Measurements from ENCODE around the gene PPP1R12C. TPM values are rescaled to one million over a fixed set of nuclear protein-coding genes. Genes with fewer than 3 reads are reported as not detected.

Gene PPP1R12C
- total RNA-seq, 1 experiment from 2014 or later: 227 TPM

DNA sequence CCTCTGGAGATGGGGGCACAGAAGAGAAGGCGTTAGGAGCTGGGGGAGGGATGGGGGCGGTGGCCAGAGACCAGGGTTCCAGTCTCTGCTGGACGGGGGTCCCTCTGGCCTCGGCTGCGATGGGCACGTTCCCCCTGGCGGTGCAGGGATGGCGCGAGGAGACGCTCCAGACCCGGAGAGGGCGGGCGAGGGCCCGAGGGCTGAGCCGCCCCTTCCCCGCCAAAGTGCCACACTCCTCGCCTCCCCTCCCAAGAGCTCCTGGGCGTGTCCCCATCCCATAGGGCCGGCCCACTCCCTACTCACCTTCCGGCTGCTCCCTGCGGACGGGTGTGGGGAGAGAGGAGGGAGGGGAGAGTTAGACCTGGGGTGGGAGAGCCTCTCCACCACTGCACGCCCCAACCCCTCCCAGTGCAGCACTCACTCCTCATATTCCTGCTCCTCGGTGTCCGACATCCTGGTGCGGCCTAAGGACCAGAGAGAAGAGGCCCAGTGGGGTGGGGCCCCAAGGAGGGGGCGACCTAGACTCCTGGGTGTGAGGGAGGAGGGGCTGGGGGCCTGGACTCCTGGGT is 29.4 kb upstream of the PPP1R12C start:
- peak; percentile 56 for DNase-seq (ENCODE audit: low spot score)

DNA sequence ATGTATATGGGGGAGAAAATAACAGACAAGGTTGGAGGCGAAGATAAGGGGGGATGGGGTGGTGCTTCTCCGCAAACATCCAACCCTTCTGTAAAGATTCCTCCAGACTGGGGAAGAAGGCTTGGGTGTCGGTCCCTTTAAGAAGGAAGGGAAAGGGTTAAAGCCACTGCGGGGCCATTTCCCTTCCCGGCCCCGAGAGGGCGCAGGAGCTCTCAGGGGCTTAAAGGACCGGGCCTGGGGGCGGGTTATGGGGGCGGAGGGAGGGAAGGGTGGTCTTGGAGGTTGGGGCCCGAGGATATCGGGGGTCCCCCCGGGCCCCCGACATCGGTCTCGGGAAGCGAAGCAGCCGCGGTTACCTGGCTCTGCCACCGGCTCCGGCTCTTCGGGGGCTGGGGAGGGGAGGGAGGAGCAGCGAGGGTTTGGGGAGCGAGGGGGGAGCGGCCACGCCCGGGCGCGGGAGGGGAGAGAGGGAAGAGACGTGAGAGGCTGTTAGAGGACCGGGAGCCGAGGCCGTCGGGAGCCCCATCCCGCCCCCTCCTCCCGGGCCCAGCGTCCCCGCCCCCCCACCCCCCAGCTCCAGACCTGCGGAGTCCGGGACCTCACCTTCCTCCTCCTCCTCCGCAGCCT is 28.8 kb upstream of the PPP1R12C start:
- DNase-seq (ENCODE audit: low spot score): peak; percentile 72

- DNase-seq (ENCODE audit: low spot score): no peak
Observed at GRCh38 chr19:55145232-55145631, 27.8 kb upstream of the PPP1R12C start.

DNA sequence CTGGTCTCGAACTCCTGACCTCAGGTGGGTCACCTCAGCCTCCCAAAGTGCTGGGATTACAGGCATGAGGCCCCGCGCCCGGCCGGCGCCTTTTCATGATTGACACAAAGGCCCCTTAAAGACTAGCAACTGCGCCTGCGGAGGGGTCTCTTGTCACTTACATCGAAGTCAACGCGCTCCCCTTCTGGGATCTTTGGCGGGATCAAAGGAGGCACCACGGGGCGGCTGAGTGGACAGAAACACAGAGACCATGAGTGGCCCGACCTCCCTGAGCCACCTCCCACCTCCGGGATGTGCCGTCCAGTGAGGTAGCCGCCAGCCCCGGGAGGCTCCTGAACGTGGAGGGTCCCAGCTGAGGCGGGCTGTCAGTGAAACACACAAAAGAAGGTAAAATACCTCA is 24.3 kb upstream of the PPP1R12C start:
- DNase-seq (ENCODE audit: low spot score): no peak

- DNase-seq (ENCODE audit: low spot score): no peak
Observed at GRCh38 chr19:55137915-55138314, 20.5 kb upstream of the PPP1R12C start.

GRCh38 chr19:55136399-55137102 is 19.1 kb upstream of the PPP1R12C start:
- DNase-seq (ENCODE audit: low spot score): no peak

DNA sequence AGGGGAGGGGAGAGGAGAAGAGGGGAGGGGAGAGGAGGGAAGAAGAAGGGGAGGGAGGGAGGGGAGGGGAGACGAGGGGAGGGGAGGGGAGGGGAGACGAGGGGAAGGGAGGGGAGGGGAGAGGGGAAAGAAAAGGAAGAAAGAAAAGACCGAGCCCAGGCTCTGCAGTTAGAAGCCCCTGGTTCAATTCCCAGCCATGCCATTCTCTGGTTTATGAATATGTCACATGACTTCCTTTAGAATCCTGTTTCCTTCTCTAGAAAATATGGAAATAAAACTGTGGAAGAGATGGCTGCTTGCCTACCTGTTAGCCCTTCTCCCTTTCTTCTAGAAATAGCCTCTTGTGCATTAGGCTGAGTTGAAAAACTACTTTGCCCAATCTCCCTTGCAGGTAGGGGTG is 17.3 kb upstream of the PPP1R12C start:
- no peak for DNase-seq (ENCODE audit: low spot score)

DNA sequence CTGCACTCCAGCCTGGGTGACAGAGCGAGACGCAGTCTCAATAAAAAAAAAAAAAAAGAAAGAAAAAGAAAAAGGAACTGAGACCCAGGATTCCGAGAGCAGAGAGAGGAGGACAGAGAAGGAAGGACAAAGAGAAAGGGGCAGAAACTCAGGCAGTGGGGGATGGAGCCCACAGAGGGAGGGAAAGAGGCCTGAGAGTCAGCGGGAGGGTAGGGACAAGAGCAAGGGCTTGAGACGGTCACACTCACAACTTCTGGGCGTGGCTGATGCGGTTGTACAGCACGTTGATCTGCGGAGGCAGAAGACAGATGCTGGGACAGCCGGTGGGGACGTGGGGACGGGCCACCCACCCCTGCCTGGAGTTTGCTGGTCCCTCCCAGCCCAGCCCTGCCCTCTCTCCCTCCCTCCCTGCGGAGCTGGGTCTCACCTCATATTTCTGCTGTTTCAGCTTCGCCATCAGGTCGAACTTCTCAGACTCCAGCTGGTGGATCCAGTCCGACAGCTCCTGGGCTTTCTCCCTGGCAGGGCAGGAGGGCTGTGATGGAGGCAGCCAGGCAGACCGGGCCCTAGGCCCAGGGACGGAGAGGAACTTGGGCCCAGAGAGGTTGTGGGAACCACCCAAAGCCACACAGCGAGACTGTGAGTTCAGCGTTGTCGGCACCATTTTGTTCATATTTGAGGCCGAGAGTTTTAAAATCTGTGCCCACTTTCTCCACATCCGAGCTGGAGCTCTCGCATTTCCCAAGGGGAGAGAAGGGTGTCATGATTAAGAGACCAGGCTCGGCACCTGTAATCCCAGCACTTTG is 16.4 kb upstream of the PPP1R12C start:
- DNase-seq (ENCODE audit: low spot score): no peak

DNA sequence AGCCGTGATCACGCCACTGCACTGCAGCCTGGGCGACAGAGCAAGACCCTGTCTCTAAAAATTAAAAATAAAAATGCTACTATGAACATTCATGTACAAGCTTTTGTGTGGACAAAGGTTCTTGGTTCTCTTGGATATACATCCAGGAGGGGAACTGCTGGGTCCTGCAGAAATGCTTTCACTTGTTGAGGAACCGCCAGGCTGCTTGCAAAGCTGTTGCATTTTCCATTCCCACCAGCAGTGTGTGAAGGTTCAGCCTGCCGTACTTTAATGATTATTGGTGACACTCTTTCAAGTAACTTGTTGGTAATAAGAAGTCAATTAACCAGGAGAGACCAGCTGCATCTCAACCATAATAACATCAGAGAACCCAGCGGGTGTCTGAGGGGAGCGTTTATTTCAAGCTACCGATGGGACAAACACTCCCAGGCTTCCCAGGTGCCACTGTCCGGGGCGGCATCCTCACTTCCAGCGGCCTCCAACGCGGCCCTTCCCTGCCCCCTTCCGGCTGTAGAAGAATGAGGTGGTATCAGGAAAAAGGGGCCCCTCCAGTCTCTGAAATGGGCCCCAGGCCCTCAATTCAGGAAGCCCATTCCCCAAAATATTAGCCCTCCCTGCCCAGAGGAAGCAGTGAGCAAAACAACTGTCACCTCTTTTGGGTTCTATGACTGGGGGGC is 15.2 kb upstream of the PPP1R12C start:
- DNase-seq (ENCODE audit: low spot score): no peak

GRCh38 chr19:55131421-55131820 is 14.0 kb upstream of the PPP1R12C start:
- DNase-seq (ENCODE audit: low spot score): no peak

DNA sequence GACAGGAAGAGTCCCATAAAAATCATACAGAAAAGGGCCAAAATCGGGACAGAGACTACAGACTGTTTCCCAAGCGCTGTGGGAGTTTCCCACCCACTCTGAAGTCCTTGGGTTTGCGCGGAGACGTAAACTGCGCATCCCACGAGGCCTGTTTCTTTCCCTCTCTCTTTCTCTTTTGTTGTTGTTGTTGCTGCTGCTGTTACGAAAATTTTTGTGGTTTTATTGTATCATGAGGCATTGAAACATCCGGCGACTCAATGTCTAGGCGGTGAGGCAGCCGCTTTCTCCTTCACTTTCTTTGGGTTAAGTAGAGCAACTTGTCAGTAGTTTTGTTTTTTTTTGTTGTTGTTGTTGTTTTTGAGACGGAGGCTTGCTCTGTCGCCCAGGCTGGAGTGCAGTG is 1.6 kb upstream of the PPP1R12C start:
- no peak for DNase-seq (ENCODE audit: low spot score)

DNA sequence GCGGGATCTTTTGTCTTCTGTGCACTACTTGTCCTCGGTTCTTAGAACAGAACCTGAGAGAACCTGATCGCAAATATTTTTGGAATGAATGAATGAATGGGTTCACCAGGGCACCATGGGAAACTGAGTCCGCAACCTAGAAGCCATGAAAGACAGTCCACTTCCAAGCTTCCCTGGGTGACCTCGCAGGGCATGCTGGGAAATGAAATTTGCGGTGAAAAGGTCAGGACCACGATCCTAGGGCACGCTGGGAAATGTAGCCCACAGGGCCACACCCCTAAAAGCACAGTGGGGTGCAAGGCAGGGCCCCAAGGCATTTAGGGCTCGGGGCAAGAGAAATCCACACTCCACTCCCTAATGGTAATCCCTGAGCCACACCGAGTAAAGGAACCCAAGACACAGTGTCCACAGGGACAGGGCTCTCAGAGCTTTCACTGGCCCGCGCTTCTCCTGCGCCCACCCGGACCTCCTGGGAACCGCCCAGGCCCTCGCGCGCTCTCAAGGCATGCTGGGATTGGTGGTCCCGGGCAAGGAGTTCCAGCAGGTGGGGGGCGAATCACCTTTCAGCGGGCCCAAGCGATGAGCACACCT is 1.1 kb upstream of the PPP1R12C start:
- DNase-seq (ENCODE audit: low spot score): no peak

GRCh38 chr19:55117663-55118391 is 390 bp upstream of the PPP1R12C start:
- peak; percentile 100 for DNase-seq (ENCODE audit: low spot score)

GRCh38 chr19:55116232-55116858 is 1.1 kb downstream of the PPP1R12C start:
- DNase-seq (ENCODE audit: low spot score): peak; percentile 58

- DNase-seq (ENCODE audit: low spot score): no peak
Observed at GRCh38 chr19:55115446-55116065, 1.9 kb downstream of the PPP1R12C start.

GRCh38 chr19:55114566-55115145 is 2.8 kb downstream of the PPP1R12C start:
- no peak for DNase-seq (ENCODE audit: low spot score)

DNA sequence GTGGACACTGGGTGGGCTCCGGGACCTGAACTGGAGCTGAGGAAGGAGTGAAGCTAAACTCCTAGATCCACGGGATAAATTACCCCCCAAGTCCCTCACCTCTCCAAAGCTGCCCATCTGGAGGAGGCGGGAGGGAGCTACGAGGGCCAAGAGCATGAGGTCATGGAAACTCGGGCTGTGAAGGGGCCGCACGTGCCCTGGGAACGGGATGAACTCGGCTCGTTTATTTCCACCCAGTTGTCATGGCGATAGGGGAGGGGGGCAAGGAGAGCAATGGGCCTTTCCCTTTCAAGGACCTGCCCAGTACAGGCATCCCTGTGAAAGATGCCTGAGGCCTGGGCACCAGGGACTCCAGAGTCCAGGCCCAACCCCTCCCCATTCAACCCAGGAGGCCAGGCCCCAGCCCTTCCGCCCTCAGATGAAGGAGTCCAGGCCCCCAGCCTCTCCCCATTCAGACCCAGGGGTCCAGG is 3.8 kb downstream of the PPP1R12C start:
- peak; percentile 81 for DNase-seq (ENCODE audit: low spot score)

GRCh38 chr19:55112777-55113569 is 4.5 kb downstream of the PPP1R12C start:
- DNase-seq (ENCODE audit: low spot score): peak; percentile 85
